ENCODE data around the gene CSTF1. TPM values are rescaled to one million over a fixed set of nuclear protein-coding genes. Genes with fewer than 3 reads are reported as not detected.

Gene CSTF1
- total and polyA plus RNA-seq, 2 donors (not counting 3 experiments of a cell fraction or from before 2014, with no cell fraction given), result 39.6 to 49.3 TPM

GRCh38 chr20:56395166-56395565 is 2.7 kb downstream of the CSTF1 start:
- H3K4me3 ChIP-seq (replicated peaks in 1 of 3; ENCODE audit: insufficient read depth in 1 of 3, low read depth in 1 of 3, low read length in 3 of 3), result no peak overlapping the region
- dilution Hi-C loops (cut with MboI; ENCODE audit: extremely low pct_ligation_motif_present, low sequenced_read_pairs), result no loop called here

More at GRCh38 chr20:56395166-56395565, 2.7 kb downstream of the CSTF1 start:
- no peak for DNase-seq (ENCODE audit: low read depth, low spot score)
- Histone ChIP-seq H3K9me3 (replicated peaks; ENCODE audit: control insufficient read depth, insufficient read depth, low read length) (no peaks in the 10 kb centered on the region), H3K27ac (ENCODE audit: insufficient read depth, low read depth, low read length) (no peak overlapping the region), H3K9me1 (replicated peaks; ENCODE audit: control insufficient read depth, extremely low read depth, insufficient read depth, low read length) (no peaks in the 10 kb centered on the region), H2AFZ (ENCODE audit: low read depth, low read length) (no peak overlapping the region), H3K27me3 (ENCODE audit: control insufficient read depth in 2 of 2, insufficient read depth in 2 of 2, low read length in 2 of 2) (no peaks in the 10 kb centered on the region), H4K20me1 (replicated peaks; ENCODE audit: control insufficient read depth, extremely low read depth, insufficient read depth, low read length) (no peaks in the 10 kb centered on the region), H3K36me3 (ENCODE audit: control insufficient read depth in 2 of 2, extremely low read depth in 1 of 2, insufficient read depth in 2 of 2, low read length in 2 of 2) (peaks cover 14 to 24% of the 10 kb centered on the region in 2 experiments), H3K79me2 (ENCODE audit: control insufficient read depth, insufficient read depth, low read length) (peaks cover 41% of the 10 kb centered on the region), H3K4me2 (ENCODE audit: insufficient read depth, low read length) (no peak overlapping the region), H3K9ac (replicated peaks; ENCODE audit: extremely low read depth, insufficient read depth, low read length) (no peak overlapping the region), H3K4me1 (ENCODE audit: control insufficient read depth, extremely low read depth, insufficient read depth, low read length) (peaks cover 14% of the 10 kb centered on the region)
- CTCF ChIA-PET, result interaction anchor here (1.4 to 1.5 kb wide), 3 partner anchors 16 to 28 kb away, joined by 3 to 5 read pairs (median 4); partner anchors contain the start of gene CASS4
- no peak for TF ChIP-seq POLR2A (IDR thresholded peaks at IDR 0.05; ENCODE audit: low read depth, low read length)
- TF ChIP-seq GATA2 (IDR thresholded peaks at IDR 0.05; ENCODE audit: insufficient read depth, insufficient read length, low read depth, low read length), result no peak
- no peak for TF ChIP-seq MYC (IDR thresholded peaks at IDR 0.05; ENCODE audit: low read depth, low read length)
- no peak for TF ChIP-seq EZH2 (IDR thresholded peaks at IDR 0.05; ENCODE audit: borderline replicate concordance, low read depth, low read length, severe bottlenecking)
- TF ChIP-seq, protein P1, sequence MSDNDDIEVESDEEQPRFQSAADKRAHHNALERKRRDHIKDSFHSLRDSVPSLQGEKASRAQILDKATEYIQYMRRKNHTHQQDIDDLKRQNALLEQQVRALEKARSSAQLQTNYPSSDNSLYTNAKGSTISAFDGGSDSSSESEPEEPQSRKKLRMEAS (IDR thresholded peaks at IDR 0.05; ENCODE audit: insufficient read depth, insufficient read length), result no peak
- no peak for TF ChIP-seq FOS (IDR thresholded peaks at IDR 0.05; ENCODE audit: borderline replicate concordance, insufficient read depth, low read length)
- TF ChIP-seq POLR2AphosphoS5 (IDR thresholded peaks at IDR 0.05; ENCODE audit: insufficient read depth, low read depth, low read length), result no peak
- TF ChIP-seq, protein P2, sequence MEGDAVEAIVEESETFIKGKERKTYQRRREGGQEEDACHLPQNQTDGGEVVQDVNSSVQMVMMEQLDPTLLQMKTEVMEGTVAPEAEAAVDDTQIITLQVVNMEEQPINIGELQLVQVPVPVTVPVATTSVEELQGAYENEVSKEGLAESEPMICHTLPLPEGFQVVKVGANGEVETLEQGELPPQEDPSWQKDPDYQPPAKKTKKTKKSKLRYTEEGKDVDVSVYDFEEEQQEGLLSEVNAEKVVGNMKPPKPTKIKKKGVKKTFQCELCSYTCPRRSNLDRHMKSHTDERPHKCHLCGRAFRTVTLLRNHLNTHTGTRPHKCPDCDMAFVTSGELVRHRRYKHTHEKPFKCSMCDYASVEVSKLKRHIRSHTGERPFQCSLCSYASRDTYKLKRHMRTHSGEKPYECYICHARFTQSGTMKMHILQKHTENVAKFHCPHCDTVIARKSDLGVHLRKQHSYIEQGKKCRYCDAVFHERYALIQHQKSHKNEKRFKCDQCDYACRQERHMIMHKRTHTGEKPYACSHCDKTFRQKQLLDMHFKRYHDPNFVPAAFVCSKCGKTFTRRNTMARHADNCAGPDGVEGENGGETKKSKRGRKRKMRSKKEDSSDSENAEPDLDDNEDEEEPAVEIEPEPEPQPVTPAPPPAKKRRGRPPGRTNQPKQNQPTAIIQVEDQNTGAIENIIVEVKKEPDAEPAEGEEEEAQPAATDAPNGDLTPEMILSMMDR (IDR thresholded peaks at IDR 0.05; ENCODE audit: extremely low read depth in 1 of 2, insufficient read depth in 1 of 2, low read depth in 1 of 2, low read length in 2 of 2), result no peak
- TF ChIP-seq JUN (IDR thresholded peaks at IDR 0.05; ENCODE audit: borderline replicate concordance, insufficient read depth, insufficient read length, low read depth), result no peak
- no TSS peak for BruUV-seq (replicated peaks)
- intact Hi-C loops (cut with micrococcal nuclease), result no loop called here
- no peak for FAIRE-seq
- POLR2A ChIA-PET, result no interaction called here
